ENCODE results near the gene MEIOB. TPM values are rescaled to one million over a fixed set of nuclear protein-coding genes. Genes with fewer than 3 reads are reported as not detected.

The MEIOB gene
- total RNA-seq, 1 experiment from 2014 or later: not detected

- ChIA-PET CTCF (no interaction called here), POLR2A (ENCODE audit: unreplicated experiment) (interaction anchor here (0.7 kb wide), 1 partner anchor 204 kb away, joined by 3 read pairs; no protein-coding TSS in a partner anchor)
- DNase-seq (no peak), ATAC-seq (no peak)
- Histone ChIP-seq H3K79me2 (ENCODE audit: low read length) (peaks cover 48% of the 10 kb centered on the region), H4K20me1 (ENCODE audit: low read length) (peaks cover 15% of the 10 kb centered on the region; the same call in 1 of the 2 replicates), H3K4me1 (ENCODE audit: insufficient read depth, low read length) (peaks cover 13% of the 10 kb centered on the region), H2AFZ (ENCODE audit: low read length) (no peak overlapping the region), H3K4me3 (ENCODE audit: low read length) (peak overlapping the region; percentile 75), H3K4me2 (ENCODE audit: low read length) (peak overlapping the region; percentile 94), H3K9me2 (replicated peaks; ENCODE audit: low read length) (no peaks in the 10 kb centered on the region), H3K36me3 (ENCODE audit: low read depth, low read length) (no peaks in the 10 kb centered on the region), H3K9ac (ENCODE audit: low read length) (peak overlapping the region; percentile 35; the same call in 1 of the 2 replicates), H3K9me3 (ENCODE audit: low read length) (no peaks in the 10 kb centered on the region), H3K27me3 (ENCODE audit: low read length) (no peaks in the 10 kb centered on the region), H3K27ac (ENCODE audit: low read length) (no peak overlapping the region), H3F3A (ENCODE audit: low read length, unreplicated experiment) (no peaks in the 10 kb centered on the region)
- intact Hi-C loops (cut with micrococcal nuclease): no loop called here
- TF ChIP-seq EZH2phosphoT487 (IDR thresholded peaks at IDR 0.05; ENCODE audit: borderline replicate concordance, low read length) (no peak), CTCF (conservative IDR thresholded peaks at IDR 0.05; ENCODE audit: low read depth, low read length) (no peak), EZH2 (IDR thresholded peaks at IDR 0.05; ENCODE audit: low read length, unreplicated experiment) (no peak)
- BruUV-seq (replicated peaks): TSS peak; percentile 50
Measured at GRCh38 chr16:1825381-1825863, 46.5 kb downstream of the MEIOB start.

DNA sequence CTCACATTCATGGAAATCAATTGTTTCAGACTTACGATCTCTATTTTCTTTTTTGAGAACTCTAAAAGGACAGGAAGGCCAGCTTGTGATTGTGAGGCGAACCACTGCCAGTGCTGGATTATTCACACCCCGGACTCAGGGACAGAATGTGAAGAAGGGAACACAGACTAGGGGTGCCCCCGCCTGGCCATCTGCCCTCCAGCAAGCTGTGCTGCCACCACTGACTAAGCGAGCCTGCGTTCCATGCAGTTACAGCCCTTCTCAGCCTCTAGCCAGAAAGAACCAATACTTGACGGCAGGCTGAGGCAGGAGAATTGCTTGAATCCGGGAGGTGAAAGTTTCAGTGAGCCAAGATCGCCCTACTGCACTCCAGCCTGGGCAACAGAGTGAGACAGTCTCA, 48.1 kb downstream of the MEIOB start:
- H2AFZ ChIP-seq (ENCODE audit: low read length): no peak overlapping the region
- no peak overlapping the region for H3K4me2 ChIP-seq (ENCODE audit: low read length)
- H3K4me3 ChIP-seq (ENCODE audit: low read length): no peak overlapping the region
- ATAC-seq (no peak), DNase-seq (peak; percentile 6)
- no peaks in the 10 kb centered on the region for H3K9me3 ChIP-seq (ENCODE audit: low read length)
- H3K79me2 ChIP-seq (ENCODE audit: low read length): peaks cover 33% of the 10 kb centered on the region
- peaks cover 6% of the 10 kb centered on the region; the same call in 1 of the 2 replicates for H4K20me1 ChIP-seq (ENCODE audit: low read length)
- BruUV-seq (replicated peaks): no TSS peak
- no peaks in the 10 kb centered on the region for H3K9me2 ChIP-seq (replicated peaks; ENCODE audit: low read length)
- H3F3A ChIP-seq (ENCODE audit: low read length, unreplicated experiment): no peaks in the 10 kb centered on the region
- CTCF ChIA-PET: interaction anchor here (0.6 kb wide), 1 partner anchor 66 kb away, joined by 19 read pairs; no protein-coding TSS in a partner anchor
- H3K4me1 ChIP-seq (ENCODE audit: insufficient read depth, low read length): peaks cover 5% of the 10 kb centered on the region
- no peak for TF ChIP-seq EZH2 (IDR thresholded peaks at IDR 0.05; ENCODE audit: low read length, unreplicated experiment)
- peak; percentile 26; the same call in 1 of the 2 replicates for TF ChIP-seq CTCF (conservative IDR thresholded peaks at IDR 0.05; ENCODE audit: low read depth, low read length)
- POLR2A ChIA-PET (ENCODE audit: unreplicated experiment): no interaction called here
- no peak overlapping the region for H3K9ac ChIP-seq (ENCODE audit: low read length)
- H3K27me3 ChIP-seq (ENCODE audit: low read length): no peaks in the 10 kb centered on the region
- intact Hi-C loops (cut with micrococcal nuclease): no loop called here
- no peaks in the 10 kb centered on the region for H3K36me3 ChIP-seq (ENCODE audit: low read depth, low read length)
- no peak overlapping the region for H3K27ac ChIP-seq (ENCODE audit: low read length)

DNA sequence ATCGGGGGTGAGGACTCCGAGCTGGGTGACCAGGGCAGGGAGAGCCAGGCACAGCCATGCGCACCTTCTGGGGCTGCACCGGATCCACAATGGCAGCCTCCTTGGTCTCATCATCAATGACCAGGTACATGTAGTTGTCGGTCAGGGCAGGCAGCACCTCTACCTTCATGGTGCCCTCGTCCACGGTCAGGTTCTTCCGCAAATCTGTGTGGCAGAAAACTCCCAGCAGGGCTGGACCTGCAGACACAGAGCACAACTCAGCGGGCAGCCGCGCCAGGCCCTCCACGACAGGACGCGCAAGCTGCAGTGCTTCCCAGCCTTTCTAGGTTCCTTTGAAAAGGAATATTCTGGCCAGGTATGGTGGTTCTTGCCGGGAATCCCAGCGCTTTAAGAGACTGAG, 49.2 kb downstream of the MEIOB start:
- H3K27ac ChIP-seq (ENCODE audit: low read length): no peak overlapping the region
- H3K9me3 ChIP-seq (ENCODE audit: low read length): no peaks in the 10 kb centered on the region
- intact Hi-C loops (cut with micrococcal nuclease): no loop called here
- BruUV-seq (replicated peaks): no TSS peak
- no peak overlapping the region for H3K9ac ChIP-seq (ENCODE audit: low read length)
- H3K4me2 ChIP-seq (ENCODE audit: low read length): no peak overlapping the region
- TF ChIP-seq CTCF (conservative IDR thresholded peaks at IDR 0.05; ENCODE audit: low read depth, low read length): no peak
- TF ChIP-seq EZH2phosphoT487 (IDR thresholded peaks at IDR 0.05; ENCODE audit: borderline replicate concordance, low read length): no peak
- TF ChIP-seq EZH2 (IDR thresholded peaks at IDR 0.05; ENCODE audit: low read length, unreplicated experiment): no peak
- ChIA-PET CTCF (no interaction called here), POLR2A (ENCODE audit: unreplicated experiment) (no interaction called here)
- peaks cover 5% of the 10 kb centered on the region; the same call in 1 of the 2 replicates for H3K4me1 ChIP-seq (ENCODE audit: insufficient read depth, low read length)
- peaks cover 23% of the 10 kb centered on the region for H3K79me2 ChIP-seq (ENCODE audit: low read length)
- H3K9me2 ChIP-seq (replicated peaks; ENCODE audit: low read length): no peaks in the 10 kb centered on the region
- ATAC-seq (no peak), DNase-seq (no peak)
- H2AFZ ChIP-seq (ENCODE audit: low read length): no peak overlapping the region
- no peak overlapping the region for H3K4me3 ChIP-seq (ENCODE audit: low read length)
- no peaks in the 10 kb centered on the region for H3K27me3 ChIP-seq (ENCODE audit: low read length)
- no peaks in the 10 kb centered on the region for H4K20me1 ChIP-seq (ENCODE audit: low read length)
- no peaks in the 10 kb centered on the region for H3F3A ChIP-seq (ENCODE audit: low read length, unreplicated experiment)
- no peaks in the 10 kb centered on the region for H3K36me3 ChIP-seq (ENCODE audit: low read depth, low read length)
